Natural killer cell (primary cell): ENCODE results near the gene SOX12. TPM values are rescaled to one million over a fixed set of nuclear protein-coding genes. Genes with fewer than 3 reads are reported as not detected.

Experiments used
- ATAC-seq, 3 donors: fragments of 150-1000 bp in 2 of 3; fragments of 200-7000 bp in 1 of 3; cut with Tn5 transposase; 1 replicate in 1 of 3; 2 replicates in 2 of 3; pipeline ENCODE4 v1.10.0; 2021; ENCODE audit warnings: mild to moderate bottlenecking in 2 of 3, moderate library complexity in 2 of 3
- DNase-seq, 2 donors: peaks; one replicate each; pipeline versions ENCODE4 v3.0.0 to v3.0.0-alpha.2; 2013 to 2021; ENCODE audit warnings: mixed read lengths in 1 of 2
- H3K27ac ChIP-seq: one replicate; pipeline ENCODE4 v1.5.1; 2013; ENCODE audit warnings: mild to moderate bottlenecking, low read length
- H3K27me3 ChIP-seq: one replicate; pipeline ENCODE4 v1.6.1; 2013; ENCODE audit warnings: low read length; ENCODE audit not compliant: control insufficient read depth, insufficient read depth
- H3K36me3 ChIP-seq: one replicate; pipeline ENCODE4 v1.6.1; 2013; ENCODE audit warnings: low read length; ENCODE audit not compliant: control insufficient read depth, insufficient read depth
- H3K4me1 ChIP-seq: one replicate; pipeline ENCODE4 v1.6.1; 2013; ENCODE audit warnings: low read length; ENCODE audit not compliant: control insufficient read depth, insufficient read depth
- H3K4me3 ChIP-seq: one replicate; pipeline ENCODE4 v1.5.1; 2013; ENCODE audit warnings: low read length
- H3K9me3 ChIP-seq: one replicate; pipeline ENCODE4 v1.6.1; 2013; ENCODE audit warnings: low read length; ENCODE audit not compliant: control insufficient read depth, insufficient read depth
- H3K27ac Mint-ChIP-seq, 2 donors: one replicate each; pipeline ENCODE4 v1.8.0; 2022; ENCODE audit warnings: mild to moderate bottlenecking in 2 of 2, mixed read lengths in 2 of 2, moderate library complexity in 1 of 2
- H3K27me3 Mint-ChIP-seq, 2 donors: one replicate each; pipeline ENCODE4 v1.8.0; 2022; ENCODE audit warnings: low read depth in 2 of 2, mixed read lengths in 2 of 2
- H3K36me3 Mint-ChIP-seq: one replicate; pipeline ENCODE4 v1.8.0; 2022; ENCODE audit warnings: mixed read lengths
- H3K4me1 Mint-ChIP-seq, 2 donors: one replicate each; pipeline ENCODE4 v1.8.0; 2022; ENCODE audit warnings: mixed read lengths in 2 of 2
- H3K4me3 Mint-ChIP-seq: one replicate; pipeline ENCODE4 v1.8.0; 2022; ENCODE audit warnings: mild to moderate bottlenecking, moderate library complexity, mixed read lengths
- H3K9me3 Mint-ChIP-seq, 2 donors: one replicate each; pipeline ENCODE4 v1.8.0; 2022; ENCODE audit warnings: mixed read lengths in 2 of 2
- WGBS: methylation state at CpG from one replicate; pipeline ENCODE4 v1.1.7; 2013; ENCODE audit warnings: missing lambda C conversion rate; ENCODE audit not compliant: insufficient coverage; 5-methylcytosine and 5-hydroxymethylcytosine counted together
- intact Hi-C: fragments of 100-400 bp; cut with micrococcal nuclease; formaldehyde crosslinking; loops from one replicate; pipeline ENCODE4 v1.14.2; 2022
- total RNA-seq, 4 donors: library from RNA; stranded (reverse); fragments of 120-200 nt in 1 of 4; gene quantifications; one replicate each; pipeline versions ENCODE4 v1.2.3 to v1.2.4, GENCODE V29; 2013 to 2022
- TF ChIP-seq, protein P1 (sequence below): fragments of 200-600 bp; IDR thresholded peaks from one replicate; pipeline ENCODE4 v1.8.0; 2022; ENCODE audit warnings: antibody characterized with exemption

SOX12 gene
- total RNA-seq, 3 donors from 2014 or later (not counting 1 experiment from before 2014, with no cell fraction given) = 2.3 to 4.6 (median 2.9) TPM

DNA sequence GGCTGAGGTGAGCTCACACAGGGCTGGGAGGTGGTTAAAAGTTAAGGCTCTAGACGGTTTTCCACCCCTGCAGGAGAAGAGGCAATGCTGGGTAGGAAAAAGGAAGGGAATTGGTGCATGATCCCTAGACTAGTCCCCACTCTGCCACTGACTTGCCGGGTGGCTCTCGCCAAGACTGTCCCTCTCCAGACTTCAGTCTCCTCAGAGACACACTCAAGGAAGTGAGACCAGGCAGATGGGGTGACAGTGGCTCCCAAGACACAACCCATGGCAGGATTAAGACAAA lies 47.9 kb upstream of the SOX12 start:
- intact Hi-C loops = no loop called here
- no peaks in the 10 kb centered on the region for H3K4me1 Mint-ChIP-seq
- H3K36me3 ChIP-seq = no peaks in the 10 kb centered on the region

DNA sequence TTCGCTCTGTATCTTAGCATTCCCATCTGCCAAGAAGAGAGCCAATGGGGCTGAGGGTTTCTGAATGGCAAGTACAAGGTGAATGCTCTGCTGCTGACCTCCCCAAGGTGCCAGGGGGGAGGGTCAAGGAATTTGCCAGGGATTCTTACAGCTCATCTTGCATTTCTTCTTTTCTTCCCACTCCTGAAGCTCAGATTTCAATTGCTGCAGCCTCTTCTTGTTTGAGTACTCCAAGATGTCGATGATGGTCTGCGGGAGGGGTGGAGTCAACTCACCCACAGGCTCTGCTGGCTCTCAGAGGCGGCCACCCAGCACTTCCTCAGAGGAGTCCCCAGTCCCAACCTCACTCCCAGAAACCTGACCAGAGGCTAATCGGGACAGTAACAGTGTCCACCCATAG lies 47.2 kb upstream of the SOX12 start:
- no peak for ATAC-seq

More for the DNA sequence above, 47.9 kb upstream of the SOX12 start:
- Mint-ChIP-seq H3K36me3 (no peaks in the 10 kb centered on the region), H3K4me3 (no peak overlapping the region), H3K27ac (no peak overlapping the region), H3K9me3 (no peaks in the 10 kb centered on the region), H3K27me3 (no peaks in the 10 kb centered on the region)
- DNase-seq (no peak), ATAC-seq (no peak)
- WGBS = 79% methylated on average over 3 of the region's 3 CpGs
- H3K9me3 ChIP-seq = no peaks in the 10 kb centered on the region
- no peak overlapping the region for H3K4me3 ChIP-seq
- H3K27ac ChIP-seq = no peak overlapping the region
- TF ChIP-seq, protein P1, sequence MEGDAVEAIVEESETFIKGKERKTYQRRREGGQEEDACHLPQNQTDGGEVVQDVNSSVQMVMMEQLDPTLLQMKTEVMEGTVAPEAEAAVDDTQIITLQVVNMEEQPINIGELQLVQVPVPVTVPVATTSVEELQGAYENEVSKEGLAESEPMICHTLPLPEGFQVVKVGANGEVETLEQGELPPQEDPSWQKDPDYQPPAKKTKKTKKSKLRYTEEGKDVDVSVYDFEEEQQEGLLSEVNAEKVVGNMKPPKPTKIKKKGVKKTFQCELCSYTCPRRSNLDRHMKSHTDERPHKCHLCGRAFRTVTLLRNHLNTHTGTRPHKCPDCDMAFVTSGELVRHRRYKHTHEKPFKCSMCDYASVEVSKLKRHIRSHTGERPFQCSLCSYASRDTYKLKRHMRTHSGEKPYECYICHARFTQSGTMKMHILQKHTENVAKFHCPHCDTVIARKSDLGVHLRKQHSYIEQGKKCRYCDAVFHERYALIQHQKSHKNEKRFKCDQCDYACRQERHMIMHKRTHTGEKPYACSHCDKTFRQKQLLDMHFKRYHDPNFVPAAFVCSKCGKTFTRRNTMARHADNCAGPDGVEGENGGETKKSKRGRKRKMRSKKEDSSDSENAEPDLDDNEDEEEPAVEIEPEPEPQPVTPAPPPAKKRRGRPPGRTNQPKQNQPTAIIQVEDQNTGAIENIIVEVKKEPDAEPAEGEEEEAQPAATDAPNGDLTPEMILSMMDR = no peak
- H3K4me1 ChIP-seq = no peaks in the 10 kb centered on the region
- no peaks in the 10 kb centered on the region for H3K27me3 ChIP-seq

DNA sequence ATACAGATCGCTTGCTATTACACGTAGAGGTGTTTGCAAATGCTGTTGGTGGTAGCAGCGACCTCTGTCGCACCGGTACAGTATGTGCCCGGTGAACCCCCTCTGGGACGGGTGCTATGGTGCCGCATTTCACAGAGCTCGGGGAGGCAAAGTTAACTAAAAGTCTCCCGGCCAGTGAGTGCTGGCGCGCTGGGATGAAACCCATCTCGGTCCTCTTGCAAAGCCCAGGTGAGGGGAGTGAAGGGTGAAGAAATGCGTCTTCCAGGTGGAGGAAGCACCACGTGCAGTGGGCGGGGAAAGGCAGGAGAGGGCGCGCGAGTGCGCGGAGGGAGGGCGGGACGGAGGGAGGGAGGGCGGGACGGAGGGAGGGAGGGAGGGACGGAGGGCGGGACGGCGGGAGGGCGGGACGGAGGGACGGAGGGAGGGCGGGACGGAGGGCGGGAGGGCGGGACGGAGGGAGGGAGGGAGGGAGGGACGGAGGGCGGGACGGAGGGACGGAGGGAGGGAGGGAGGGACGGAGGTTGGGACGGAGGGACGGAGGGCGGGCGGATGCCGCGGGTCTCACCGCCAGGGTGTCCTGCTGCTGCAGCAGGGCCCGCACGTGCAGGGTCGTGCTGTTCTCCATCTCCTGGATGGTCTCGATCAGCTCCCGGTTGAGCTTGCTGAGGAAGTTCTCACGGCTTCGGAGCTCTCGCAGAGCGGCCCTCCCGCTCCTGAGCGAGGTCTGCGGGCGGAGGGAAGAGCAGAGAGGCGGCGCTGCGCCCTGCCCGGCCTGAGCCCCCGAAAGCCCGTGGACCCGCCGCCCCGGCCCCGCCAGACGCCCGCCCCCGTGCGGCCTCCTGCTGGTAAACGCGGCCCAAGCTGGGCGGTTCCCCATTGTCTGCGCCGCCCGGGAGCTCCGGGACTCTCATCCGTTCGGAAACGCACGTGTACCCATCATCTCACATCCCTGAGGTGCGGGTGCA lies 46.5 kb upstream of the SOX12 start:
- H3K9me3 ChIP-seq = no peaks in the 10 kb centered on the region
- Mint-ChIP-seq H3K36me3 (no peaks in the 10 kb centered on the region), H3K9me3 (no peaks in the 10 kb centered on the region), H3K27ac (no peak overlapping the region), H3K4me3 (no peak overlapping the region), H3K4me1 (no peaks in the 10 kb centered on the region), H3K27me3 (no peaks in the 10 kb centered on the region)
- no peak overlapping the region for H3K4me3 ChIP-seq
- WGBS = 98% methylated on average over 64 of the region's 88 CpGs
- H3K27me3 ChIP-seq = no peaks in the 10 kb centered on the region
- H3K4me1 ChIP-seq = no peaks in the 10 kb centered on the region
- DNase-seq = no peak
- no peak overlapping the region for H3K27ac ChIP-seq
- H3K36me3 ChIP-seq = no peaks in the 10 kb centered on the region
- no peak for ATAC-seq
- intact Hi-C loops = no loop called here
- TF ChIP-seq, protein P1 = no peak

More for the DNA sequence above, 47.2 kb upstream of the SOX12 start:
- Histone ChIP-seq H3K9me3 (no peaks in the 10 kb centered on the region), H3K4me1 (no peaks in the 10 kb centered on the region), H3K27ac (no peak overlapping the region), H3K4me3 (no peak overlapping the region), H3K27me3 (no peaks in the 10 kb centered on the region), H3K36me3 (no peaks in the 10 kb centered on the region)
- TF ChIP-seq, protein P1 = no peak
- H3K4me3 Mint-ChIP-seq = no peak overlapping the region
- no peaks in the 10 kb centered on the region for H3K36me3 Mint-ChIP-seq
- no peaks in the 10 kb centered on the region for H3K4me1 Mint-ChIP-seq
- 94% methylated on average over 5 of the region's 5 CpGs for WGBS
- no peaks in the 10 kb centered on the region for H3K27me3 Mint-ChIP-seq
- no peak overlapping the region for H3K27ac Mint-ChIP-seq
- no peak for DNase-seq
- intact Hi-C loops = no loop called here
- no peaks in the 10 kb centered on the region for H3K9me3 Mint-ChIP-seq
